Transverse colon (tissue), 4 donors: ENCODE measurements around the gene APOL4. TPM values are rescaled to one million over a fixed set of nuclear protein-coding genes. Genes with fewer than 3 reads are reported as not detected.

Source experiments
- DNase-seq: peaks from one replicate; pipeline ENCODE4 v3.0.0-alpha.2; 2019
- H3K27ac ChIP-seq, 4 donors: fragments of 200-600 bp; sonication (generic); 2 replicates each; pipeline ENCODE4 v1.5.1; 2016 to 2018; ENCODE audit warnings: inconsistent platforms in 4 of 4
- H3K27me3 ChIP-seq: fragments of 200-600 bp; sonication (generic); 2 replicates; pipeline ENCODE4 v1.5.1; 2017; ENCODE audit warnings: inconsistent platforms
- H3K36me3 ChIP-seq, 4 donors: fragments of 200-600 bp; sonication (generic); 2 replicates each; pipeline ENCODE4 v1.5.1; 2017 to 2019; ENCODE audit warnings: inconsistent platforms in 4 of 4
- H3K4me1 ChIP-seq, 4 donors: fragments of 200-600 bp; sonication (generic); 2 replicates each; pipeline ENCODE4 v1.5.1; 2017 to 2020; ENCODE audit warnings: inconsistent platforms in 4 of 4
- H3K4me3 ChIP-seq, 4 donors: fragments of 200-600 bp; sonication (generic); 1 replicate in 1 of 4; 2 replicates in 3 of 4; pipeline versions ENCODE4 v1.5.1 to v1.6.1; 2017 to 2019; ENCODE audit warnings: inconsistent platforms in 4 of 4
- H3K9me3 ChIP-seq, 2 donors: fragments of 200-600 bp; sonication (generic); 2 replicates each; pipeline ENCODE4 v1.5.1; 2017 to 2019; ENCODE audit warnings: inconsistent platforms in 2 of 2
- CTCF ChIP-seq, 5 experiments: fragments of 200-600 bp in 3 of 5; fragments of 450-650 bp in 2 of 5; sonication (generic) in 3 of 5; IDR thresholded peaks; 1 replicate in 2 of 5; 2 replicates in 3 of 5; pipeline ENCODE4 v1.5.1; 2016 to 2017; ENCODE audit warnings: antibody characterized with exemption in 5 of 5, inconsistent platforms in 3 of 5, mild to moderate bottlenecking in 2 of 5, moderate library complexity in 1 of 5
- EP300 ChIP-seq: sonication (generic); formaldehyde crosslinking; IDR thresholded peaks from one replicate; pipeline ENCODE4 v1.6.1; 2017; ENCODE audit warnings: antibody characterized with exemption, low read depth
- POLR2A ChIP-seq: fragments of 450-650 bp; IDR thresholded peaks from one replicate; pipeline ENCODE4 v1.6.1; 2016; ENCODE audit warnings: antibody characterized with exemption, mild to moderate bottlenecking, moderate library complexity
- POLR2AphosphoS5 ChIP-seq, 3 donors: sonication (generic); formaldehyde crosslinking; IDR thresholded peaks; one replicate each; pipeline ENCODE4 v1.6.1; 2016; ENCODE audit warnings: antibody characterized with exemption in 3 of 3
- WGBS, 2 donors: methylation state at CpG; one replicate each; pipeline ENCODE4 v1.1.5; 2018; ENCODE audit warnings: low coverage in 1 of 2; 5-methylcytosine and 5-hydroxymethylcytosine counted together
- in situ Hi-C, 4 donors: fragments of 200-750 bp; cut with MboI; loops; one replicate each; pipeline versions ENCODE4 v1.15.0 to v1.15.1; 2017; ENCODE audit warnings: low sequenced_read_pairs in 3 of 4, low pct_ligation_motif_present in 1 of 4, low pct_unique_long_range_greater_than_20kb in 1 of 4
- intact Hi-C: fragments of 100-400 bp; cut with DNase I; formaldehyde crosslinking; loops from one replicate; pipeline ENCODE4 v1.15.1; 2023; ENCODE audit warnings: low total_unique reads
- total RNA-seq, 4 donors: library from RNA; depleted of rRNA; stranded (reverse); fragments of >200 nt; gene quantifications; one replicate each; pipeline ENCODE4 v1.1.0, GENCODE V29; 2016

The APOL4 gene
- total RNA-seq, 4 donors from 2014 or later, result 0.16 to 9.0 (median 1.8) TPM; not detected in 1

GRCh38 chr22:36184433-36185025, 17.1 kb downstream of the APOL4 start:
- intact Hi-C loops, result no loop called here
- in situ Hi-C loops, result loop anchor here in 3 of 4 donors (5.0 to 25.0 kb wide), 2 partner anchors 42 to 303 kb away; partner anchors contain the start of gene TXN2 (in 2 of the 3)

GRCh38 chr22:36183446-36183845, 18.2 kb downstream of the APOL4 start:
- DNase-seq, result no peak
- in situ Hi-C loops, result loop anchor here in 3 of 4 donors (5.0 to 25.0 kb wide), 2 partner anchors 41 to 304 kb away; partner anchors contain the start of gene TXN2 (in 2 of the 3)
- Histone ChIP-seq H3K36me3 (no peaks in the 10 kb centered on the region), H3K4me1 (no peaks in the 10 kb centered on the region), H3K9me3 (no peaks in the 10 kb centered on the region), H3K27ac (no peak overlapping the region), H3K27me3 (no peaks in the 10 kb centered on the region), H3K4me3 (no peak overlapping the region)
- TF ChIP-seq EP300 (no peak), POLR2A (no peak), POLR2AphosphoS5 (IDR thresholded peaks at IDR 0.05) (no peak), CTCF (IDR thresholded peaks at IDR 0.05) (no peak)
- intact Hi-C loops, result no loop called here
- 93% methylated on average over 7 of the region's 7 CpGs; no CpG with 5 or more reads in 1 of the 2 donors for WGBS, 2 donors

More at GRCh38 chr22:36184433-36185025, 17.1 kb downstream of the APOL4 start:
- Histone ChIP-seq H3K4me1 (no peaks in the 10 kb centered on the region), H3K27me3 (no peaks in the 10 kb centered on the region), H3K4me3 (no peak overlapping the region), H3K27ac (no peak overlapping the region), H3K9me3 (no peaks in the 10 kb centered on the region), H3K36me3 (no peaks in the 10 kb centered on the region)
- 56 to 80% methylated on average over 3 to 10 of the region's 10 CpGs for WGBS, 2 donors
- DNase-seq, result no peak
- TF ChIP-seq POLR2A (no peak), CTCF (IDR thresholded peaks at IDR 0.05) (no peak), EP300 (no peak), POLR2AphosphoS5 (IDR thresholded peaks at IDR 0.05) (no peak)

- Histone ChIP-seq H3K27me3 (no peaks in the 10 kb centered on the region), H3K4me1 (no peaks in the 10 kb centered on the region), H3K36me3 (no peaks in the 10 kb centered on the region), H3K4me3 (no peak overlapping the region), H3K27ac (no peak overlapping the region), H3K9me3 (no peaks in the 10 kb centered on the region)
- in situ Hi-C loops, result loop anchor here in 3 of 4 donors (5.0 to 25.0 kb wide), 2 partner anchors 41 to 304 kb away; partner anchors contain the start of gene TXN2 (in 2 of the 3)
- WGBS, 2 donors, result 90 to 93% methylated on average over 3 to 6 of the region's 6 CpGs
- intact Hi-C loops, result no loop called here
- DNase-seq, result no peak
- TF ChIP-seq EP300 (no peak), POLR2AphosphoS5 (IDR thresholded peaks at IDR 0.05) (no peak)
These were observed 18.8 kb downstream of the APOL4 start for GRCh38 chr22:36182857-36183256.

GRCh38 chr22:36182056-36182455, 19.6 kb downstream of the APOL4 start:
- H3K9me3 ChIP-seq, result no peaks in the 10 kb centered on the region
- no peak overlapping the region for H3K27ac ChIP-seq
- no peaks in the 10 kb centered on the region for H3K36me3 ChIP-seq
- in situ Hi-C loops (loop anchor here in 3 of 4 donors (5.0 to 25.0 kb wide), 2 partner anchors 40 to 305 kb away; partner anchors contain the start of gene TXN2 (in 2 of the 3)), intact Hi-C loops (no loop called here)
- no peak for TF ChIP-seq POLR2AphosphoS5 (IDR thresholded peaks at IDR 0.05)
- H3K4me3 ChIP-seq, result no peak overlapping the region
- WGBS, 2 donors, result 83% methylated on average over 7 of the region's 7 CpGs; no CpG with 5 or more reads in 1 of the 2 donors
- no peaks in the 10 kb centered on the region for H3K4me1 ChIP-seq
- DNase-seq, result no peak
- no peaks in the 10 kb centered on the region for H3K27me3 ChIP-seq

GRCh38 chr22:36180928-36181327, 20.7 kb downstream of the APOL4 start:
- Histone ChIP-seq H3K4me3 (no peak overlapping the region), H3K27ac (no peak overlapping the region), H3K27me3 (no peaks in the 10 kb centered on the region), H3K36me3 (no peaks in the 10 kb centered on the region), H3K9me3 (no peaks in the 10 kb centered on the region), H3K4me1 (no peaks in the 10 kb centered on the region)
- TF ChIP-seq CTCF (IDR thresholded peaks at IDR 0.05), result no peak
- TF ChIP-seq EP300, result no peak
- TF ChIP-seq POLR2AphosphoS5 (IDR thresholded peaks at IDR 0.05), result no peak
- no peak for TF ChIP-seq POLR2A
- no peak for DNase-seq
- intact Hi-C loops (loop anchor here (2.0 kb wide), 1 partner anchor 34 kb away; no protein-coding TSS in a partner anchor), in situ Hi-C loops (loop anchor here in 3 of 4 donors (5.0 to 25.0 kb wide), 2 partner anchors 39 to 306 kb away; partner anchors contain the start of gene TXN2 (in 2 of the 3))
- WGBS, 2 donors, result 76% methylated on average over 6 of the region's 6 CpGs; no CpG with 5 or more reads in 1 of the 2 donors
